ENCODE results near the gene ADAMTS3.

The ADAMTS3 gene

GRCh38 chr4:72418458-72418857 lies 150.6 kb downstream of the ADAMTS3 start:
- DNase-seq (ENCODE audit: low read depth, low spot score), result peak; percentile 42

DNA sequence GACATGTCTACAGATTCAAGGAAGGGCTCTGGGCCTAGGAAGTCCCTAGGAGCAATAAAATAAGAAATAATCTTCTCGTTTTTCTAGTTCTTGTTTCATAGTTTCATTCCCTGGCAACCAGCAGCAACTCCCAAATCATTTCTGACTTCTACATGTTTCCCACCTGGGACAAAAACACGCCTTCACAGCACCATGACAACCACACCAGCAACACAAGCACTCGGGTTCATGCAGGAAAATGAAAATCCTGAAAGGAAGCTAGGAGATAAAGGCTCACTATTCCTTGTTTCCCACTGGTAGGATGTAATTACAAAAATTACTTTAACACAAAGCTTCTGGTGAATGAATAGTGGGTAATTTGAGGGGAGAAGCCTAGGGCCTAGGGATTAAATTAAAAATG lies 158.9 kb downstream of the ADAMTS3 start:
- no peak for DNase-seq (ENCODE audit: low read depth, low spot score)

GRCh38 chr4:72408568-72408967 lies 160.5 kb downstream of the ADAMTS3 start:
- no peak for DNase-seq (ENCODE audit: low read depth, low spot score)

- no peak for DNase-seq (ENCODE audit: low read depth, low spot score)
These were observed 163.6 kb downstream of the ADAMTS3 start for GRCh38 chr4:72405417-72405816.

- no peak for DNase-seq (ENCODE audit: low read depth, low spot score)
These were observed 171.7 kb downstream of the ADAMTS3 start for GRCh38 chr4:72397314-72397713.

GRCh38 chr4:72394012-72394663 lies 174.9 kb downstream of the ADAMTS3 start:
- no peak for DNase-seq (ENCODE audit: low read depth, low spot score)

- DNase-seq (ENCODE audit: low read depth, low spot score), result no peak
These were observed 177.7 kb downstream of the ADAMTS3 start for GRCh38 chr4:72391281-72391680.

- peak; percentile 2 for DNase-seq (ENCODE audit: low read depth, low spot score)
These were observed 178.6 kb downstream of the ADAMTS3 start for GRCh38 chr4:72390409-72390808.

DNA sequence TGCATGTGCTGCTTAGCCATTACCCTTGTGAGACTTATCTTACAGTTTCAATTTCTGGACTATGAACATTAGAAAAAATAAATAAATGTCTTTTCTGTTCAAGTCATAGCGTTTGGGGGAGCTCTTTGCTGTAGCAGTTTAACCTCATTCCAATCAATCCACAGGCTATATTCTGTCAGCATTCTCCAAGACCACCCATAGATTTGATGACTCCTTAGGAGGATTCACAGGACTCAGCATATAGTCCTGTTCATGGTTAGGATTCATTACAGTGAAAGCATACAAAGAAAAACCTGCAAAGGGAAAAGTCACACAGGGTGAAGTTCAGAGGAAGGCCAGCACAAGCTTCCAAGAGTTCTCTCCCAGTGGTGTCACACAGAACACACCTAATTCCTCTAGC lies 180.5 kb downstream of the ADAMTS3 start:
- DNase-seq (ENCODE audit: low read depth, low spot score), result no peak

- no peak for DNase-seq (ENCODE audit: low read depth, low spot score)
These were observed 181.1 kb downstream of the ADAMTS3 start for GRCh38 chr4:72387959-72388358.

GRCh38 chr4:72383439-72383838 lies 185.6 kb downstream of the ADAMTS3 start:
- peak; percentile 4 for DNase-seq (ENCODE audit: low read depth, low spot score)

GRCh38 chr4:72378901-72379300 lies 190.1 kb downstream of the ADAMTS3 start:
- DNase-seq (ENCODE audit: low read depth, low spot score), result no peak

- DNase-seq (ENCODE audit: low read depth, low spot score), result peak; percentile 30
These were observed 191.4 kb downstream of the ADAMTS3 start for GRCh38 chr4:72377491-72378194.

- DNase-seq (ENCODE audit: low read depth, low spot score), result no peak
These were observed 192.1 kb downstream of the ADAMTS3 start for GRCh38 chr4:72376901-72377300.

GRCh38 chr4:72375073-72375736 lies 193.8 kb downstream of the ADAMTS3 start:
- DNase-seq (ENCODE audit: low read depth, low spot score), result peak; percentile 62

GRCh38 chr4:72374159-72374558 lies 194.9 kb downstream of the ADAMTS3 start:
- no peak for DNase-seq (ENCODE audit: low read depth, low spot score)

- no peak for DNase-seq (ENCODE audit: low read depth, low spot score)
These were observed 202.4 kb downstream of the ADAMTS3 start for GRCh38 chr4:72366601-72367000.

DNA sequence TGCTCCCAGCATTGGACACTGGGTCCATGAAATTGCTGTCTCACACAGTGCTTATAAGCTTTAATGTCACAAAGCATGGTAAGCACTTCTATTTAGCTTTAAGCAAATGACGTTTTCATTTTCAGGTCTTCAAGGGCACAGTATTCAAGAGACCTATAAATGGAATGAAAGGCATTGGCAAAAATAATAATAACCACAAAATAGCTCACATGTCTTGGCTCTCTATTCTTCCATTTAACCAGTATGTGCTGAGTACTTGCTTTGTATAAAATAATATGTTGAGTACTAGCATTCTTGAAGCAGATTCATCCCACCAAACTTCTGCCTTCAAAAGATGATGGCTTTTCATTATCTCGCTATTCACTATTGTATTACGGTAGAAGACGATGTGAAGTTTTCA lies 203.0 kb downstream of the ADAMTS3 start:
- no peak for DNase-seq (ENCODE audit: low read depth, low spot score)

DNA sequence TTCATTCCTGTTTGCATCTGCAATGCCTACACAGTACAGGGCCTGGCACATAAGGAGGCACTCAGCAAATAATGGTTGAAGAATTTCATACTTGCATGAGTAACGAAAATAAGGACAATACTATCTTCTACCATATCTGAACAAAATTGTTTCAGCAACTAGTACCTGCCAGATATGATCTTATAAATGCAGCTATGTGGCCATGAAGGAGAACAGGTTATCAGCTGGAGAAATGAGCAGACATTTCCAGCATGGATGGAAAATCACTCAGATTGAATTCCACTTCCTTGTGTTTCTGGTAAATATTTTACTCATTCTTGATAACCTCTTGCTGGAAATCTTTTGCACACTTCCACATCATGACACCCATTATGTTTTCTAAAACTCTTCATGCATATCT lies 204.0 kb downstream of the ADAMTS3 start:
- no peak for DNase-seq (ENCODE audit: low read depth, low spot score)

DNA sequence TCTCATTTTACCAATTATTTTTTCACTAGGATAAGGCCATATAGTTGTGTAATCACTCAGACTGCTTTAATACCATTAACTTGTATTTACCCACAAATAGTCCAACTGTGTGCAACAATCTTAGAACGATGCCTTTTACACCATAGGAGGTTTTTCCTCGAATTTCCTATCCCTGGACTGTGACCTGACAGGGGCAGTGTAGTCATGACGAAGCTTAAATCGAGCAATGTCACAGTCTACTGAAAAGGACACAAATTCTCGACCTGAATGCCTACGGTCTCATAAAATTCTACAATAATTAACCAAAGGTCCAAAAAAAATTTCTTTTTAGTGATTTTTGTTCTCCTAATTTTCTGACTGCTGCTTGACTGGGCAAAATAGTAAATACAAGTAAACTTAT lies 208.9 kb downstream of the ADAMTS3 start:
- DNase-seq (ENCODE audit: low read depth, low spot score), result no peak

DNA sequence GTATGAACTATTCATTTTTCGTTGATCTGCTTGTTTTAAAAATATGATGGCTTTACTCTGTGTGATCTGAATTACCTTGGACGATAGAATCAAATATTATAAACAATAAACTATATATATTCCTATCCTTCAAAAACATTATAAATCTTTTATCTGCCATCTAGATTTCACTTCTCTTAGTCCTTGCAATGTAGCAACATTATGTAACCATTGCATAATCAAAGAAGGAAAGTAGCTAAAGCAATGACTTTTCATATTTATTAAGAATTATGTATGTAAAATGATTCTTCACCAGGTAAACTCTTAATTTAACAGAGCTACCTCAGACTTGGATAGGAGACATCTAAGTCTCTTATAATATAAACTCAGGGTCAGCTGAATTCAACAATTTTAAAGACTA lies 210.5 kb downstream of the ADAMTS3 start:
- DNase-seq (ENCODE audit: low read depth, low spot score), result no peak

- DNase-seq (ENCODE audit: low read depth, low spot score), result no peak
These were observed 211.1 kb downstream of the ADAMTS3 start for GRCh38 chr4:72357908-72358307.

DNA sequence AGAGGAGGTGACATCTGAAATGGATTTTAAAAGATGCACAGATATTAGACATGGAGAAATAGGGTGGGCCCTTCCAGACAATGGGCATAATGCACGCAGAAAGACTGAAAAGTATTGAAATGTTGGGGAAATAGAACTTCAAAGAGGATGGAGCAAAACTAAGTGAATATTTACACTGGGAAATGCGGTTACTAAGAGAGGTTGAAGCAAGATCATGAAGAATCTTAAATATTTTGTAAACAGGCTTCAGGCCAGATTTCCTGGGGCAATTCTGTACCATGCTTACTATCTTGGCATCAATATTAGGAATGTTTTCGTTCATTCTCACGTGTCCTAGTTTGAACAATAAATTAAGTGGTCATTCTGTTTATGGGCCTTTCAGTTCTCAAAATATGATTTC lies 216.3 kb downstream of the ADAMTS3 start:
- DNase-seq (ENCODE audit: low read depth, low spot score), result peak; percentile 41

All from astrocyte of the hippocampus (primary cell).